IPS DF 19.7 (cell line): ENCODE results near the gene AKAP13.
"Not testable (repeated sequence)": the region's sequence is repeated elsewhere in the genome, so short reads cannot be mapped to it uniquely, and the experiment has no call there.

Source experiments
- DNase-seq: peaks from one replicate; pipeline ENCODE4 v3.0.0-alpha.2; 2013; ENCODE audit warnings: low read depth, low spot score

AKAP13 gene

DNA sequence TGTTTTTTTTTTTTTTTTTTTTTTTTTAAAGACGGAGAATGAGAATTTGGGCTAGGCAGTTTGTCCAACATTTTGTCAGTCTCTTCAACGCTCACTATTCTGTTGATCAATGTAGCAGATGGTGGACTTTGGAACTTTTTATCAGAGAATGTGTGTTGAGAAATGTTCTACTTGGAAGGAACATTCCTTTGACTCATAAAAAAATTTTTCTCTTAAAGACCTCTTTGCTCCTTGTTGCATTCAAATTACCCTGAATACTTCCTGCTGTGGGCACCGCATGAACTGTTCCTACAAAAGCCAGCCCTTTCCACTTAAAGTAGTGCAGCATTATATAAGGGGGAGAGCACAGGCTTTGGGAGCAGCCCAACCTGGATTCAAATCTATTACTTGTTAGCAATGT lies 182.9 kb downstream of the AKAP13 start:
- DNase-seq: no peak

- DNase-seq: no peak
These were observed 183.3 kb downstream of the AKAP13 start for GRCh38 chr15:85563731-85564130.

DNA sequence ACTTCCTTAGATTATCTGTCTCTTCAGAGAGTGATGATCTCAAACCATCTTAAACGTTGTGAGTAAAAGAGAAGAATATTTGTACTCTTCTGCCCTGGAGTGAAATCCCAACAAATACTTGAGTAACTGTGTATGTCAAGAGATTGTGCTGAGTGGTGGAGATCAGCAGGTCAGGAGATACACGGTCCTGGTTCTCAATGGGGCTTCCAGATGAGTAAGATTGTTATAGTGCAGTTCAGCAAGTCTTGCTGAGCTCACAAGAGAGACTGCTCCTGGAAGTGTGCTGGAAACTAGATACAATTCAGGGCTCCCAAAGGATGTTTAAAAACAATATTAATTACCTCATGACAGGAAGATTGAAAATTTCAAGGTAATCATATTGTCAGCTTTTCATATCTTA lies 184.3 kb downstream of the AKAP13 start:
- no peak for DNase-seq

DNA sequence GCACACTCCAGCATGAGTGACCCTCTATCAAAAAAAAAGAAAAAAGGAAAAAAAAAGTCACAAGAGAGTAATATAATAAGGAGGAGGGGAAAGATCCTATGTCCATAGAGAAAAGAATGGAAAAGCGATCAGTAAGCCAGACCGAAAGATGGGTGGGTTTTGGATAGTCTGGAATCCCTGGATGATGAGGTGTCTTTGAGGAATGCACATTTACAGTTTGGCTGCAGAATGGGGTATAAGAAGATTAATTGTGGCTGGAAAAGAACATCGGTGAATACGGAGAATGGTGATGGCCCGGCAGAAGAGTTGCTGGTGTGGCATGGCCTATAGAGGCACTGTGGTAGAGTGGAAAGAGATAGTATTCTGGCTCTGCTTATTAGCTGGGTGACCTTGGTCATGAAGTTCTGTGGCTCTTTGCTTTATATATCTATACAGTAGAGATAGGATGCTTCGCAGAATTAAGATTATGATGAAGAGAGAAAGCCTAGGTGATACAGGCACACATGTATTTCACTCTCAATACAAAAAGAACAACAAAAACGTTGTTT lies 187.9 kb downstream of the AKAP13 start:
- no peak for DNase-seq

DNA sequence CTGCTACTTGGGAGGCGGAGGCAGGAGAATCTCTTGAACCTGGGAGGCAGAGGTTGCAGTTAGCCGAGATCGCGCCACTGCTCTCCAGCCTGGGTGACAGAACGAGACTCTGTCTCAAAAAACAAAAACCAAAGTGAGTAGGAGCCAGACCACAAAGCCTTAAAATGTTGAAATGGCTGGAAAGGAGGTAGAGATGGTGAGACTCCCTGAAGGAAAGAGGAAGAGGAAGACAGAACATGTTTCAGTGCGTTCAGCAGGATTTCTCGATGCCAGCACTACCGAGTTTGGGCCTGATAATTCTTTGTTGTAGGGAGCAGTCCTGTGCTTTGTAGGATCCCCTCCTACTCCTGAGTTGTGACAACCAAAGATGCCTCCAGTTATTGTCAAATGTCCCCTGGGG lies 189.9 kb downstream of the AKAP13 start:
- no peak for DNase-seq

DNA sequence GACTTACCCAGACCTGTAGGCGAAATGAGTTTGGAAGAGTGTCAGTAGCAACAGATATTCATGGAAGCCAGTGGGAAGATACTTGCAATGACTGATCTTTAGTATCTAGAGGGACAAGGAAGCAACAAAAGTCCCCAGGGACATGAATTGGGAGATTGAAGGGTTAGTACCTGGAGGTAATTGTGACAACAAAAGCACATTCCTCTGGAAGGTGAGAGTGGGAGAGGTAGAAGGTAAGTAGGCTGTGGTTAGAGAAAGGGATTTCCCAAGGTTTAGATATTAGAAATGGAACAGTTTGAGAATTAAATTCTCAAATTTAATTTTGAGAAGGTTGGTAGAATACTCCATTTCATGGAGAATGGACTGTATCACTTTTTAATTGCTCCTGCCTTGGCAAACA lies 191.4 kb downstream of the AKAP13 start:
- DNase-seq: no peak

- no peak for DNase-seq
These were observed 196.0 kb downstream of the AKAP13 start for GRCh38 chr15:85576392-85576791.

- no peak for DNase-seq
These were observed 198.7 kb downstream of the AKAP13 start for GRCh38 chr15:85578941-85579701.

DNA sequence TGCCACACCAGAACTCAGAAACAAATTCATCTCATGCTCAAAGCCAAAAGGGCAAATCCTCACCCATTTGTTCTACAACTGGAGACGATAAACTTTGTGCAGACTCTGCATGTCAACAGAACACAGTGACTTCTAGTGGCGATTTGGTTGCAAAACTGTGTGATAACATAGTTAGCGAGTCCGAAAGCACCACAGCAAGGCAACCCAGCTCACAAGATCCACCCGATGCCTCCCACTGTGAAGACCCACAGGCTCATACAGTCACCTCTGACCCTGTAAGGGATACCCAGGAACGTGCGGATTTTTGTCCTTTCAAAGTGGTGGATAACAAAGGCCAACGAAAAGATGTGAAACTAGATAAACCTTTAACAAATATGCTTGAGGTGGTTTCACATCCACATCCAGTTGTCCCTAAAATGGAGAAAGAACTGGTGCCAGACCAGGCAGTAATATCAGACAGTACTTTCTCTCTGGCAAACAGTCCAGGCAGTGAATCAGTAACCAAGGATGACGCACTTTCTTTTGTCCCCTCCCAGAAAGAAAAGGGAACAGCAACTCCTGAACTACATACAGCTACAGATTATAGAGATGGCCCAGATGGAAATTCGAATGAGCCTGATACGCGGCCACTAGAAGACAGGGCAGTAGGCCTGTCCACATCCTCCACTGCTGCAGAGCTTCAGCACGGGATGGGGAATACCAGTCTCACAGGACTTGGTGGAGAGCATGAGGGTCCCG lies 199.7 kb downstream of the AKAP13 start:
- DNase-seq: no peak

GRCh38 chr15:85580879-85581278 lies 200.5 kb downstream of the AKAP13 start:
- DNase-seq: no peak

DNA sequence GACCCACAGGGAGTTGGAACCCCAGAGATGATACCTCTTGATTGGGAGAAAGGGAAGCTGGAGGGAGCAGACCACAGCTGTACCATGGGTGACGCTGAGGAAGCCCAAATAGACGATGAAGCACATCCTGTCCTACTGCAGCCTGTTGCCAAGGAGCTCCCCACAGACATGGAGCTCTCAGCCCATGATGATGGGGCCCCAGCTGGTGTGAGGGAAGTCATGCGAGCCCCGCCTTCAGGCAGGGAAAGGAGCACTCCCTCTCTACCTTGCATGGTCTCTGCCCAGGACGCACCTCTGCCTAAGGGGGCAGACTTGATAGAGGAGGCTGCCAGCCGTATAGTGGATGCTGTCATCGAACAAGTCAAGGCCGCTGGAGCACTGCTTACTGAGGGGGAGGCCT lies 201.1 kb downstream of the AKAP13 start:
- DNase-seq: no peak

GRCh38 chr15:85582131-85583079 lies 202.0 kb downstream of the AKAP13 start:
- DNase-seq: no peak

GRCh38 chr15:85583442-85583841 lies 203.0 kb downstream of the AKAP13 start:
- no peak for DNase-seq

- no peak for DNase-seq
These were observed 203.6 kb downstream of the AKAP13 start for GRCh38 chr15:85583923-85584390.

GRCh38 chr15:85584872-85585271 lies 204.5 kb downstream of the AKAP13 start:
- DNase-seq: no peak

DNA sequence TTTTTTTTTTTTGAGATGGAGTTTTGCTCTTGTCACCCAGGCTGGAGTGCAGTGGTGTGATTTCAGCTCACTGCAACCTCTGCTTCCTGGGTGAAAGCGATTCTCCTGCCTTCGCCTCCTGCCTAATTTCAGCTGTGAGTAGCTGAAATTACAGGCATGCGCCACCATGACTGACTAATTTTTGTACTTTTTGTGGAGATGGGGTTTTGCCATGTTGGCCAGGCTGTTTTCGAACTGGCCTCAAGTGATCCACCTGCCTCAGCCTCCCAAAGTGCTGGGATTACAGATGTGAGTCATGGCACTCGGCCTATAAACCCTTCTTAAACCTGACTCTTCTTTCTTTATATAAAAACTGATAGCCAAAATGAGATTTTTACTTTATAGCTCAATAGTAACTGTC lies 205.8 kb downstream of the AKAP13 start:
- DNase-seq: not testable (repeated sequence)

DNA sequence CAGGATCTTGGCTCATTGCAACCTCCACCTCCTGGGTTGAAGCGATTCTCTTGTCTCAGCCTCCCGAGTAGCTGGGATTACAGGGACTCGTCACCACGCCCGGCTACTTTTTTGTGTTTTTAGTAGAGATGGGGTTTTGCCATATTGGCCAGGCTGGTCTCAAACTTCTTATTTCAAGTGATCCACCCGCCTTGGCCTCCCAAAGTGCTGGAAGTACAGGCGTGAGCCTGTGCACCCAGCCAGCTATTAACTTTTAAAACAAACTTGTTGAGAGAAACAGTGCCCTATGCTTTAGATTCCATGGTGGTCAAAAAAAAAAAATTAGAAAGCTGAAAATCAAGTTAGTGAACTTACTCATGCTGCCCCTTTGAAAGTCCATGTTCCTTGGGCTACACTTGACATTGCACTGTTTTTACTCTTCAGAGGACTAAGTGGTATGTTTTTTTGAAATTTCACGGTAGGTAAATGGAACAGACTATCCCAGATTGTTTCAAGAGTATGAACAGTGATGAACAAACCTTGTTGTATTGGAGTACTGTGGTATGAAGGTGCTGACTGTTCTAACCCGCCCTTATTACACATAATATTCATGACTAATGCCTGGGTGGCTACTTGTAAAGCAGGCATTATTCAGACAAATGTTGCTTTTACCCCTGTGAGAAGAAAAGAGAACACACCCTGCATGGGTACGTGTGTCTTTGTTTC lies 207.5 kb downstream of the AKAP13 start:
- DNase-seq: no peak

- DNase-seq: no peak
These were observed 208.3 kb downstream of the AKAP13 start for GRCh38 chr15:85588677-85589076.

- DNase-seq: no peak
These were observed 209.4 kb downstream of the AKAP13 start for GRCh38 chr15:85589851-85590250.

GRCh38 chr15:85591622-85592021 lies 211.2 kb downstream of the AKAP13 start:
- no peak for DNase-seq

GRCh38 chr15:85592148-85592547 lies 211.7 kb downstream of the AKAP13 start:
- DNase-seq: no peak
